HepG2 (cell line): ENCODE results near the gene XCR1. TPM values are rescaled to one million over a fixed set of nuclear protein-coding genes. Genes with fewer than 3 reads are reported as not detected.

ENCODE experiments used
- AKNA ChIP-seq: sonication (generic); formaldehyde crosslinking; IDR thresholded peaks from 2 replicates; pipeline ENCODE4 v1.4.0; 2020; ENCODE audit warnings: missing genetic modification reagents, borderline replicate concordance
- ATF5 ChIP-seq: sonication (generic); formaldehyde crosslinking; IDR thresholded peaks from 2 replicates; pipeline ENCODE4 v1.4.0; 2020; ENCODE audit warnings: mild to moderate bottlenecking, low read depth, missing genetic modification reagents
- FOXK1 ChIP-seq: sonication (generic); formaldehyde crosslinking; IDR thresholded peaks from 2 replicates; pipeline ENCODE4 v1.4.0; 2020; ENCODE audit warnings: low read depth, missing genetic modification reagents, borderline replicate concordance
- HMG20B ChIP-seq: conservative IDR thresholded peaks from 2 replicates; pipeline ENCODE4 v1.6.1; 2016; ENCODE audit warnings: missing genetic modification reagents, missing compliant biosample characterization
- HOMEZ ChIP-seq: IDR thresholded peaks from 2 replicates; pipeline ENCODE4 v1.6.1; 2016; ENCODE audit warnings: low read depth
- HOXA3 ChIP-seq: sonication (generic); formaldehyde crosslinking; IDR thresholded peaks from 2 replicates; pipeline ENCODE4 v1.5.0; 2020; ENCODE audit warnings: missing genetic modification reagents
- LCORL ChIP-seq, 2 experiments: fragments of 450-650 bp in 1 of 2; sonication (generic) in 1 of 2; formaldehyde crosslinking in 1 of 2; IDR thresholded peaks; 2 replicates each; pipeline versions ENCODE4 v1.5.0 to v1.6.1; 2017 to 2020; ENCODE audit warnings: antibody characterized with exemption in 1 of 2, missing genetic modification reagents in 1 of 2
- NFRKB ChIP-seq: fragments of 450-650 bp; IDR thresholded peaks from 2 replicates; pipeline ENCODE4 v1.6.1; 2017
- SP4 ChIP-seq: sonication (generic); formaldehyde crosslinking; IDR thresholded peaks from 2 replicates; pipeline ENCODE4 v1.8.1; 2023; ENCODE audit warnings: mild to moderate bottlenecking, missing genetic modification reagents
- ZFP91 ChIP-seq: sonication (generic); formaldehyde crosslinking; IDR thresholded peaks from 2 replicates; pipeline ENCODE4 v1.9.0; 2022; ENCODE audit warnings: missing genetic modification reagents, mild to moderate bottlenecking, borderline replicate concordance
- ZNF441 ChIP-seq: sonication (generic); formaldehyde crosslinking; IDR thresholded peaks from 2 replicates; pipeline ENCODE4 v1.7.0; 2021; ENCODE audit warnings: missing genetic modification reagents, borderline replicate concordance
- ZNF530 ChIP-seq: sonication (generic); formaldehyde crosslinking; IDR thresholded peaks from 2 replicates; pipeline ENCODE4 v1.5.0; 2020; ENCODE audit warnings: low read depth, mild to moderate bottlenecking, missing genetic modification reagents
- ZNF577 ChIP-seq: sonication (generic); formaldehyde crosslinking; IDR thresholded peaks from 2 replicates; pipeline ENCODE4 v1.4.0; 2020; ENCODE audit warnings: mild to moderate bottlenecking, low read depth, missing genetic modification reagents, borderline replicate concordance
- ZNF652 ChIP-seq: IDR thresholded peaks from 2 replicates; pipeline ENCODE4 v1.6.1; 2016; ENCODE audit warnings: low read depth, borderline replicate concordance
- polyA plus RNA-seq, 8 experiments: library from polyadenylated mRNA; depleted of rRNA in 3 of 8; stranded (reverse) in 7 of 8; unstranded in 1 of 8; fragments of >200 nt; fragmentation: Illumina TruSeq in 4 of 8; extraction: Trizol in 4 of 8; gene quantifications; 2 replicates each; pipeline versions ENCODE4 v1.2.1 to v1.2.3, GENCODE V29; 2011 to 2016; ENCODE audit warnings: low read depth in 4 of 8, missing spikeins in 1 of 8, mixed read lengths in 1 of 8; ENCODE audit not compliant: insufficient read depth in 1 of 8
- total RNA-seq, 5 experiments: library from RNA; depleted of rRNA; stranded (reverse); fragments of >200 nt; fragmentation: Illumina TruSeq; extraction: Trizol; gene quantifications; 2 replicates each; pipeline ENCODE4 v1.2.3, GENCODE V29; 2016; ENCODE audit warnings: low read depth in 1 of 5

Gene XCR1
- total and polyA plus RNA-seq, 2 of the 13 experiments (the other 11 are each of a cell fraction or from before 2014, with no cell fraction given), result not detected

- TF ChIP-seq ZFP91, result peak; percentile 89
- no peak for TF ChIP-seq LCORL (IDR thresholded peaks at IDR 0.05)
- peak; percentile 18; the same call in 1 of the 2 replicates for TF ChIP-seq LCORL (CRISPR knock-in tag; IDR thresholded peaks at IDR 0.05)
- TF ChIP-seq NFRKB, result no peak
- TF ChIP-seq HOMEZ (CRISPR knock-in tag), result no peak
- no peak for TF ChIP-seq ZNF577
- TF ChIP-seq FOXK1 (CRISPR knock-in tag), result peak; percentile 84; the same call in 1 of the 2 replicates
- 0 out of 2 replicates have a peak, but pooled peaks have one; percentile 86 for TF ChIP-seq ATF5 (CRISPR knock-in tag)
- no peak for TF ChIP-seq AKNA (CRISPR knock-in tag)
- peak; percentile 88 for TF ChIP-seq HOXA3 (CRISPR knock-in tag)
- TF ChIP-seq ZNF441 (CRISPR knock-in tag), result peak; percentile 95
- TF ChIP-seq ZNF652, result peak; percentile 87
- TF ChIP-seq ZNF530, result no peak
- TF ChIP-seq HMG20B, result no peak
- 0 out of 2 replicates have a peak, but pooled peaks have one; percentile 24 for TF ChIP-seq SP4
These were observed 31.8 kb downstream of the XCR1 start, which contains the start of gene FYCO1 (continued) for GRCh38 chr3:45995236-45996192.
